Measurements from ENCODE around the gene LMX1A. TPM values are rescaled to one million over a fixed set of nuclear protein-coding genes. Genes with fewer than 3 reads are reported as not detected.

LMX1A gene
- total and polyA plus RNA-seq, 2 of the 13 experiments (the other 11 are each of a cell fraction or from before 2014, with no cell fraction given) = 0.07 TPM; not detected in 1

DNA sequence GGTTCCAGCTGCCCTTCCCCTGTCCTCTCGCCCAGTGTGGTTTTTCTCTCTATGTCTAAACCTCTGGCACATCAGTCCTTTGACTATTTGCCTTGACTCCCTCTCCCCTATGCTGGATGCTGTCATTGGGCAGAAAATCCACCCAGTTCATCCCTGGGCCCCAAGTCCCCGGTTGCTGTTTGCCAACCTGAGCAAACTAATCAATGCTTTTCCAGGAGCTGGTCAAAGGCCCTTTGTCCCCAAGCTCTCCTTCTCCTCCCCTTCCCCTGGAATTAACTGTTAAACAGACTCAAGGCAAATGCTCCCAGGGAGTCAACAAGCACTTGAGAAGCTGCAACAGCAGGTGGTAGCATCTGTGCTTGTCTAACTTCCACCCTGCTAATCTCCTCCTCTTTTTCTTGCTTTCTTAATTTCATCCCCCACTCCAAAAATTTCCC lies 102.7 kb downstream of the LMX1A start (continued):
- TF ChIP-seq, protein P1, sequence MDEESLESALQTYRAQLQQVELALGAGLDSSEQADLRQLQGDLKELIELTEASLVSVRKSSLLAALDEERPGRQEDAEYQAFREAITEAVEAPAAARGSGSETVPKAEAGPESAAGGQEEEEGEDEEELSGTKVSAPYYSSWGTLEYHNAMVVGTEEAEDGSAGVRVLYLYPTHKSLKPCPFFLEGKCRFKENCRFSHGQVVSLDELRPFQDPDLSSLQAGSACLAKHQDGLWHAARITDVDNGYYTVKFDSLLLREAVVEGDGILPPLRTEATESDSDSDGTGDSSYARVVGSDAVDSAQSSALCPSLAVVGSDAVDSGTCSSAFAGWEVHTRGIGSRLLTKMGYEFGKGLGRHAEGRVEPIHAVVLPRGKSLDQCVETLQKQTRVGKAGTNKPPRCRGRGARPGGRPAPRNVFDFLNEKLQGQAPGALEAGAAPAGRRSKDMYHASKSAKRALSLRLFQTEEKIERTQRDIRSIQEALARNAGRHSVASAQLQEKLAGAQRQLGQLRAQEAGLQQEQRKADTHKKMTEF (CRISPR knock-in tag; IDR thresholded peaks at IDR 0.05) = no peak; the same call in 1 of the 2 replicates
- TF ChIP-seq EZH2 (conservative IDR thresholded peaks at IDR 0.05; ENCODE audit: low read depth, low read length) (no peak), ZNF484 (CRISPR knock-in tag; IDR thresholded peaks at IDR 0.05; ENCODE audit: borderline replicate concordance, low read depth) (no peak), ZNF709 (CRISPR knock-in tag; IDR thresholded peaks at IDR 0.05) (no peak), ZNF326 (CRISPR knock-in tag; IDR thresholded peaks at IDR 0.05; ENCODE audit: borderline replicate concordance) (no peak), CEBPG (CRISPR knock-in tag; IDR thresholded peaks at IDR 0.05) (0 out of 2 replicates have a peak, but pooled peaks have one; percentile 43)
- TF ChIP-seq, protein P2, sequence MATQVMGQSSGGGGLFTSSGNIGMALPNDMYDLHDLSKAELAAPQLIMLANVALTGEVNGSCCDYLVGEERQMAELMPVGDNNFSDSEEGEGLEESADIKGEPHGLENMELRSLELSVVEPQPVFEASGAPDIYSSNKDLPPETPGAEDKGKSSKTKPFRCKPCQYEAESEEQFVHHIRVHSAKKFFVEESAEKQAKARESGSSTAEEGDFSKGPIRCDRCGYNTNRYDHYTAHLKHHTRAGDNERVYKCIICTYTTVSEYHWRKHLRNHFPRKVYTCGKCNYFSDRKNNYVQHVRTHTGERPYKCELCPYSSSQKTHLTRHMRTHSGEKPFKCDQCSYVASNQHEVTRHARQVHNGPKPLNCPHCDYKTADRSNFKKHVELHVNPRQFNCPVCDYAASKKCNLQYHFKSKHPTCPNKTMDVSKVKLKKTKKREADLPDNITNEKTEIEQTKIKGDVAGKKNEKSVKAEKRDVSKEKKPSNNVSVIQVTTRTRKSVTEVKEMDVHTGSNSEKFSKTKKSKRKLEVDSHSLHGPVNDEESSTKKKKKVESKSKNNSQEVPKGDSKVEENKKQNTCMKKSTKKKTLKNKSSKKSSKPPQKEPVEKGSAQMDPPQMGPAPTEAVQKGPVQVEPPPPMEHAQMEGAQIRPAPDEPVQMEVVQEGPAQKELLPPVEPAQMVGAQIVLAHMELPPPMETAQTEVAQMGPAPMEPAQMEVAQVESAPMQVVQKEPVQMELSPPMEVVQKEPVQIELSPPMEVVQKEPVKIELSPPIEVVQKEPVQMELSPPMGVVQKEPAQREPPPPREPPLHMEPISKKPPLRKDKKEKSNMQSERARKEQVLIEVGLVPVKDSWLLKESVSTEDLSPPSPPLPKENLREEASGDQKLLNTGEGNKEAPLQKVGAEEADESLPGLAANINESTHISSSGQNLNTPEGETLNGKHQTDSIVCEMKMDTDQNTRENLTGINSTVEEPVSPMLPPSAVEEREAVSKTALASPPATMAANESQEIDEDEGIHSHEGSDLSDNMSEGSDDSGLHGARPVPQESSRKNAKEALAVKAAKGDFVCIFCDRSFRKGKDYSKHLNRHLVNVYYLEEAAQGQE (IDR thresholded peaks at IDR 0.05; ENCODE audit: borderline replicate concordance in 1 of 2, low read depth in 1 of 2, low read length in 2 of 2) = peak in 1 of 2 experiments; percentile 48; a peak in 1 of 4 replicates
- TF ChIP-seq, protein P3, sequence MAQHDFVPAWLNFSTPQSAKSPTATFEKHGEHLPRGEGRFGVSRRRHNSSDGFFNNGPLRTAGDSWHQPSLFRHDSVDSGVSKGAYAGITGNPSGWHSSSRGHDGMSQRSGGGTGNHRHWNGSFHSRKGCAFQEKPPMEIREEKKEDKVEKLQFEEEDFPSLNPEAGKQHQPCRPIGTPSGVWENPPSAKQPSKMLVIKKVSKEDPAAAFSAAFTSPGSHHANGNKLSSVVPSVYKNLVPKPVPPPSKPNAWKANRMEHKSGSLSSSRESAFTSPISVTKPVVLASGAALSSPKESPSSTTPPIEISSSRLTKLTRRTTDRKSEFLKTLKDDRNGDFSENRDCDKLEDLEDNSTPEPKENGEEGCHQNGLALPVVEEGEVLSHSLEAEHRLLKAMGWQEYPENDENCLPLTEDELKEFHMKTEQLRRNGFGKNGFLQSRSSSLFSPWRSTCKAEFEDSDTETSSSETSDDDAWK (CRISPR knock-in tag; IDR thresholded peaks at IDR 0.05) = no peak
- TF ChIP-seq, protein P4, sequence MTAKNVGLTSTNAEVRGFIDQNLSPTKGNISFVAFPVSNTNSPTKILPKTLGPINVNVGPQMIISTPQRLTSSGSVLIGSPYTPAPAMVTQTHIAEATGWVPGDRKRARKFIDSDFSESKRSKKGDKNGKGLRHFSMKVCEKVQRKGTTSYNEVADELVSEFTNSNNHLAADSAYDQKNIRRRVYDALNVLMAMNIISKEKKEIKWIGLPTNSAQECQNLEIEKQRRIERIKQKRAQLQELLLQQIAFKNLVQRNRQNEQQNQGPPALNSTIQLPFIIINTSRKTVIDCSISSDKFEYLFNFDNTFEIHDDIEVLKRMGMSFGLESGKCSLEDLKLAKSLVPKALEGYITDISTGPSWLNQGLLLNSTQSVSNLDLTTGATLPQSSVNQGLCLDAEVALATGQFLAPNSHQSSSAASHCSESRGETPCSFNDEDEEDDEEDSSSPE (CRISPR knock-in tag; IDR thresholded peaks at IDR 0.05) = no peak
- TF ChIP-seq, protein P5, sequence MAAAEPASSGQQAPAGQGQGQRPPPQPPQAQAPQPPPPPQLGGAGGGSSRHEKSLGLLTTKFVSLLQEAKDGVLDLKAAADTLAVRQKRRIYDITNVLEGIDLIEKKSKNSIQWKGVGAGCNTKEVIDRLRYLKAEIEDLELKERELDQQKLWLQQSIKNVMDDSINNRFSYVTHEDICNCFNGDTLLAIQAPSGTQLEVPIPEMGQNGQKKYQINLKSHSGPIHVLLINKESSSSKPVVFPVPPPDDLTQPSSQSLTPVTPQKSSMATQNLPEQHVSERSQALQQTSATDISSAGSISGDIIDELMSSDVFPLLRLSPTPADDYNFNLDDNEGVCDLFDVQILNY (CRISPR knock-in tag; conservative IDR thresholded peaks at IDR 0.05) = no peak
- TF ChIP-seq, protein P6, sequence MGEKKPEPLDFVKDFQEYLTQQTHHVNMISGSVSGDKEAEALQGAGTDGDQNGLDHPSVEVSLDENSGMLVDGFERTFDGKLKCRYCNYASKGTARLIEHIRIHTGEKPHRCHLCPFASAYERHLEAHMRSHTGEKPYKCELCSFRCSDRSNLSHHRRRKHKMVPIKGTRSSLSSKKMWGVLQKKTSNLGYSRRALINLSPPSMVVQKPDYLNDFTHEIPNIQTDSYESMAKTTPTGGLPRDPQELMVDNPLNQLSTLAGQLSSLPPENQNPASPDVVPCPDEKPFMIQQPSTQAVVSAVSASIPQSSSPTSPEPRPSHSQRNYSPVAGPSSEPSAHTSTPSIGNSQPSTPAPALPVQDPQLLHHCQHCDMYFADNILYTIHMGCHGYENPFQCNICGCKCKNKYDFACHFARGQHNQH (CRISPR knock-in tag; IDR thresholded peaks at IDR 0.05) = peak; percentile 42; the same call in 1 of the 2 replicates
- TF ChIP-seq, protein P7, sequence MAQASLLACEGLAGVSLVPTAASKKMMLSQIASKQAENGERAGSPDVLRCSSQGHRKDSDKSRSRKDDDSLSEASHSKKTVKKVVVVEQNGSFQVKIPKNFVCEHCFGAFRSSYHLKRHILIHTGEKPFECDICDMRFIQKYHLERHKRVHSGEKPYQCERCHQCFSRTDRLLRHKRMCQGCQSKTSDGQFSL (CRISPR knock-in tag; IDR thresholded peaks at IDR 0.05) = no peak
